NCI-H146 treated with DMSO at 0.1 percent for 48 hours (cell line): ENCODE measurements around the gene ADGRB3.

ENCODE experiments used
- DNase-seq: peaks from one replicate; lab custom pipeline; 2025; ENCODE audit not compliant: unreplicated experiment; lab: John Stamatoyannopoulos, UW

The ADGRB3 gene

GRCh38 chr6:69018906-69019305 lies 383.8 kb downstream of the ADGRB3 start:
- DNase-seq: no peak

- no peak for DNase-seq
Measured at GRCh38 chr6:69019832-69020231, 384.8 kb downstream of the ADGRB3 start.

GRCh38 chr6:69022993-69023392 lies 387.9 kb downstream of the ADGRB3 start:
- DNase-seq: no peak

- no peak for DNase-seq
Measured at GRCh38 chr6:69026243-69026642, 391.2 kb downstream of the ADGRB3 start.

GRCh38 chr6:69026715-69027114 lies 391.6 kb downstream of the ADGRB3 start:
- no peak for DNase-seq

GRCh38 chr6:69027861-69028260 lies 392.8 kb downstream of the ADGRB3 start:
- no peak for DNase-seq

GRCh38 chr6:69038841-69039240 lies 403.8 kb downstream of the ADGRB3 start:
- DNase-seq: no peak

- DNase-seq: no peak
Measured at GRCh38 chr6:69042297-69042696, 407.2 kb downstream of the ADGRB3 start.

GRCh38 chr6:69044534-69044933 lies 409.5 kb downstream of the ADGRB3 start:
- DNase-seq: no peak

GRCh38 chr6:69059413-69059812 lies 424.3 kb downstream of the ADGRB3 start:
- no peak for DNase-seq

- DNase-seq: no peak
Measured at GRCh38 chr6:69061066-69061465, 426.0 kb downstream of the ADGRB3 start.

- no peak for DNase-seq
Measured at GRCh38 chr6:69063401-69063800, 428.3 kb downstream of the ADGRB3 start.

- no peak for DNase-seq
Measured at GRCh38 chr6:69064226-69064625, 429.1 kb downstream of the ADGRB3 start.

GRCh38 chr6:69069881-69070280 lies 434.8 kb downstream of the ADGRB3 start:
- DNase-seq: no peak

GRCh38 chr6:69072796-69073195 lies 437.7 kb downstream of the ADGRB3 start:
- no peak for DNase-seq

GRCh38 chr6:69084746-69085335 lies 449.8 kb downstream of the ADGRB3 start:
- no peak for DNase-seq

- DNase-seq: no peak
Measured at GRCh38 chr6:69086689-69087088, 451.6 kb downstream of the ADGRB3 start.

GRCh38 chr6:69089539-69089938 lies 454.5 kb downstream of the ADGRB3 start:
- no peak for DNase-seq

- DNase-seq: no peak
Measured at GRCh38 chr6:69090132-69090531, 455.1 kb downstream of the ADGRB3 start.

GRCh38 chr6:69096681-69097080 lies 461.6 kb downstream of the ADGRB3 start:
- DNase-seq: no peak

GRCh38 chr6:69097948-69098347 lies 462.9 kb downstream of the ADGRB3 start:
- DNase-seq: no peak

- no peak for DNase-seq
Measured at GRCh38 chr6:69098910-69099309, 463.8 kb downstream of the ADGRB3 start.

GRCh38 chr6:69100772-69101171 lies 465.7 kb downstream of the ADGRB3 start:
- no peak for DNase-seq

GRCh38 chr6:69102416-69102815 lies 467.3 kb downstream of the ADGRB3 start:
- DNase-seq: no peak
